DND-41 (cell line): ENCODE results near the gene PROB1.
"Not testable (repeated sequence)": the region's sequence is repeated elsewhere in the genome, so short reads cannot be mapped to it uniquely, and the experiment has no call there.

Experiments used
- EZH2 ChIP-seq: IDR thresholded peaks from 3 replicates; pipeline ENCODE4 v1.6.1; 2012; ENCODE audit warnings: borderline replicate concordance, low read depth, mild to moderate bottlenecking, moderate library complexity, low read length, inconsistent platforms; ENCODE audit not compliant: severe bottlenecking
- TF ChIP-seq, protein P1 (sequence below): IDR thresholded peaks from 2 replicates; pipeline ENCODE4 v1.5.1; 2012; ENCODE audit warnings: borderline replicate concordance, low read length, moderate library complexity, mild to moderate bottlenecking; ENCODE audit not compliant: poor library complexity, severe bottlenecking; ENCODE audit errors: extremely low read depth

DNA sequence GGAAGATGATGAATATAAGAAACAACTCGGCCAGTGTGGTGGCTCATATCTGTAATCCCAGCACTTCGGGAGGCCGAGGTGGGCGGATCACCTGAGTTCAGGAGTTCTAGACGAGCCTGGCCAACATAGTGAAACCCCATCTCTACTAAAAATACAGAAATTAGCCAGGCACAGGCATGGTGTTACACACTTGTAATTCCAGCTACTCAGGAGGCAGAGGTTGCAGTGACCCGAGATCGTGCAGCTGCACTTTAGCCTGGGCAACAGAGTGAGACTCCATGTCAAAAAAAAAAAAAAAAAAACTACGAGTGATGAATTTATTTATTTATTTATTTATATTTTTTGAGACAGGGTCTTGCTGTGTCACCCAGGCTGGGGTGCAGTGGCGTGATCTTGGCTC is 47.0 kb downstream of the PROB1 start:
- TF ChIP-seq, protein P1, sequence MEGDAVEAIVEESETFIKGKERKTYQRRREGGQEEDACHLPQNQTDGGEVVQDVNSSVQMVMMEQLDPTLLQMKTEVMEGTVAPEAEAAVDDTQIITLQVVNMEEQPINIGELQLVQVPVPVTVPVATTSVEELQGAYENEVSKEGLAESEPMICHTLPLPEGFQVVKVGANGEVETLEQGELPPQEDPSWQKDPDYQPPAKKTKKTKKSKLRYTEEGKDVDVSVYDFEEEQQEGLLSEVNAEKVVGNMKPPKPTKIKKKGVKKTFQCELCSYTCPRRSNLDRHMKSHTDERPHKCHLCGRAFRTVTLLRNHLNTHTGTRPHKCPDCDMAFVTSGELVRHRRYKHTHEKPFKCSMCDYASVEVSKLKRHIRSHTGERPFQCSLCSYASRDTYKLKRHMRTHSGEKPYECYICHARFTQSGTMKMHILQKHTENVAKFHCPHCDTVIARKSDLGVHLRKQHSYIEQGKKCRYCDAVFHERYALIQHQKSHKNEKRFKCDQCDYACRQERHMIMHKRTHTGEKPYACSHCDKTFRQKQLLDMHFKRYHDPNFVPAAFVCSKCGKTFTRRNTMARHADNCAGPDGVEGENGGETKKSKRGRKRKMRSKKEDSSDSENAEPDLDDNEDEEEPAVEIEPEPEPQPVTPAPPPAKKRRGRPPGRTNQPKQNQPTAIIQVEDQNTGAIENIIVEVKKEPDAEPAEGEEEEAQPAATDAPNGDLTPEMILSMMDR: not testable (repeated sequence)
- TF ChIP-seq EZH2: not testable (repeated sequence)
